ENCODE measurements around the gene EMILIN3.

- TF ChIP-seq SNAI2 (CRISPR knock-in tag; IDR thresholded peaks at IDR 0.05) (no peak), ISL1 (CRISPR knock-in tag; IDR thresholded peaks at IDR 0.05) (no peak), PATZ1 (CRISPR knock-in tag; IDR thresholded peaks at IDR 0.05; ENCODE audit: borderline replicate concordance) (no peak), TCF4 (CRISPR knock-in tag; IDR thresholded peaks at IDR 0.05; ENCODE audit: borderline replicate concordance) (no peak), TOX (CRISPR knock-in tag; IDR thresholded peaks at IDR 0.05; ENCODE audit: borderline replicate concordance) (no peak), TSHZ2 (CRISPR knock-in tag; IDR thresholded peaks at IDR 0.05) (no peak), CREB5 (CRISPR knock-in tag; IDR thresholded peaks at IDR 0.05; ENCODE audit: low read depth) (no peak), RARB (CRISPR knock-in tag; IDR thresholded peaks at IDR 0.05) (no peak), ZFP3 (CRISPR knock-in tag; IDR thresholded peaks at IDR 0.05) (no peak)
Observed at GRCh38 chr20:41334036-41334435, 32.6 kb downstream of the EMILIN3 start.
